ENCODE results near the gene SMAP2.

SMAP2 gene

DNA sequence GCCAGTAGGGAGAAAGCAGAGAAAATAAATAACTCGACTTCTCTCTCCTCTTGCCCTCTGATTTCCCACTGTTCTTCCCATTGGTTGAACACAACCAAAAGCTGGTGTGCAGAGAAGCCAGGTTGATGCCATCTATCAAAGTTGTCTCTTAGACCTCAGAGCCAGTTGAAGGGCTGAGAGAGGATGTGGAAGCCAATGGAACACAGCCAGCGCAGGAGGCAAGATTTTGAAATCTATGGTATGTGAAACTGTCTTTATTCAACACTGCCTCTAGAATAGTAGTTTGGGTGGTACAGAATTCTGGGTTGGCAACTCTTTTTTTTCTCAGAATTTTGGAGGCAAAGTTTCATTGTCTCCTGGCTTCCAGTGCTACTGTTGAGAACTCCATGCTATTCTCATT is 11.3 kb upstream of the SMAP2 start:
- DNase-seq (ENCODE audit: low read depth), result no peak
- TF ChIP-seq POLR2A (IDR thresholded peaks at IDR 0.05; ENCODE audit: extremely low read depth, insufficient read length), result no peak
- TF ChIP-seq, protein P1, sequence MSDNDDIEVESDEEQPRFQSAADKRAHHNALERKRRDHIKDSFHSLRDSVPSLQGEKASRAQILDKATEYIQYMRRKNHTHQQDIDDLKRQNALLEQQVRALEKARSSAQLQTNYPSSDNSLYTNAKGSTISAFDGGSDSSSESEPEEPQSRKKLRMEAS (IDR thresholded peaks at IDR 0.05; ENCODE audit: low read depth, low read length), result no peak
- no peak for TF ChIP-seq MYC (IDR thresholded peaks at IDR 0.05; ENCODE audit: low read depth, low read length)
- TF ChIP-seq, protein P2, sequence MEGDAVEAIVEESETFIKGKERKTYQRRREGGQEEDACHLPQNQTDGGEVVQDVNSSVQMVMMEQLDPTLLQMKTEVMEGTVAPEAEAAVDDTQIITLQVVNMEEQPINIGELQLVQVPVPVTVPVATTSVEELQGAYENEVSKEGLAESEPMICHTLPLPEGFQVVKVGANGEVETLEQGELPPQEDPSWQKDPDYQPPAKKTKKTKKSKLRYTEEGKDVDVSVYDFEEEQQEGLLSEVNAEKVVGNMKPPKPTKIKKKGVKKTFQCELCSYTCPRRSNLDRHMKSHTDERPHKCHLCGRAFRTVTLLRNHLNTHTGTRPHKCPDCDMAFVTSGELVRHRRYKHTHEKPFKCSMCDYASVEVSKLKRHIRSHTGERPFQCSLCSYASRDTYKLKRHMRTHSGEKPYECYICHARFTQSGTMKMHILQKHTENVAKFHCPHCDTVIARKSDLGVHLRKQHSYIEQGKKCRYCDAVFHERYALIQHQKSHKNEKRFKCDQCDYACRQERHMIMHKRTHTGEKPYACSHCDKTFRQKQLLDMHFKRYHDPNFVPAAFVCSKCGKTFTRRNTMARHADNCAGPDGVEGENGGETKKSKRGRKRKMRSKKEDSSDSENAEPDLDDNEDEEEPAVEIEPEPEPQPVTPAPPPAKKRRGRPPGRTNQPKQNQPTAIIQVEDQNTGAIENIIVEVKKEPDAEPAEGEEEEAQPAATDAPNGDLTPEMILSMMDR (IDR thresholded peaks at IDR 0.05; ENCODE audit: low read depth, low read length), result no peak
- no peak overlapping the region for H3K4me3 ChIP-seq (ENCODE audit: low read depth, low read length)

DNA sequence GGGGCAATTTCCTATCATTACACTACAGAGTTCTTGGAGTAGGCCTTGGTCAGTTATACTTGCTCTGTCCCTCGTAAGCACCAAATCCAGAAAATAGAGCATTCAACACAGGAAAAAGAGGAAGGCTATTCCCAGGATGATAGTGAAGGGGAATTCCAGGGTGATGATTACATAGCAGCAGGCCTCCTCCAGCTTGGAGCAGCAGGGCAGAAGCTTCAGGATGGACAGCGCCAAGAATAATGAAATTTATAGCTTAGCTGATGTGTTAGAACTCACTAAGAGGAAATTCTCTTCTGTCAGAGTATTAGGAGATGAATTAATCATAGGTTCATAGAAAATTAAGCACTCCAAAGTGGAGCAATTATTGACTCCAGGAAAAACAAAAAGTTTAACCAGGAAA is 10.8 kb upstream of the SMAP2 start:
- TF ChIP-seq, protein P1 (IDR thresholded peaks at IDR 0.05; ENCODE audit: low read depth, low read length), result no peak
- DNase-seq (ENCODE audit: low read depth), result no peak
- H3K4me3 ChIP-seq (ENCODE audit: low read depth, low read length), result no peak overlapping the region

DNA sequence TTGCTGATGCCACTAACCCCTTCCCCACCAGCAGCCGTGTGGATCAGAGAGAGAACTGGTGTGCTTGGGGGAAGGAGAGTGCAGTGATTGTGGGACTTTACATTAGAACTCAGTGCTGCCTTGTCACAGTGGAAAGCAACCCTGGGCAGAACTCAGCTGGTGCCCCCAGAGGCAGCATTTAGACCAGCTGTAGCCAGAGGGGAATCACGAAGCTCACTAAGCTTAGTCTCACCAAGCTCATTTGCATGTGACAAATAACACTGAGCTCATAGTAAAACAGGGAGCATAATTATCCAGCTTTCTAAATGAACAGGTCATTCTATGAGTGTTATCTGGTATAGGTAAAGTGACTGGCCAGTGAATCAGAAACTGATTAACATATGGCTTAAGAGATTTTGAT is 9.8 kb upstream of the SMAP2 start:
- H3K4me3 ChIP-seq (ENCODE audit: low read depth, low read length), result no peak overlapping the region
- DNase-seq (ENCODE audit: low read depth), result no peak
- no peak for TF ChIP-seq POLR2A (IDR thresholded peaks at IDR 0.05; ENCODE audit: extremely low read depth, insufficient read length)
- TF ChIP-seq, protein P2 (IDR thresholded peaks at IDR 0.05; ENCODE audit: low read depth, low read length), result no peak

DNA sequence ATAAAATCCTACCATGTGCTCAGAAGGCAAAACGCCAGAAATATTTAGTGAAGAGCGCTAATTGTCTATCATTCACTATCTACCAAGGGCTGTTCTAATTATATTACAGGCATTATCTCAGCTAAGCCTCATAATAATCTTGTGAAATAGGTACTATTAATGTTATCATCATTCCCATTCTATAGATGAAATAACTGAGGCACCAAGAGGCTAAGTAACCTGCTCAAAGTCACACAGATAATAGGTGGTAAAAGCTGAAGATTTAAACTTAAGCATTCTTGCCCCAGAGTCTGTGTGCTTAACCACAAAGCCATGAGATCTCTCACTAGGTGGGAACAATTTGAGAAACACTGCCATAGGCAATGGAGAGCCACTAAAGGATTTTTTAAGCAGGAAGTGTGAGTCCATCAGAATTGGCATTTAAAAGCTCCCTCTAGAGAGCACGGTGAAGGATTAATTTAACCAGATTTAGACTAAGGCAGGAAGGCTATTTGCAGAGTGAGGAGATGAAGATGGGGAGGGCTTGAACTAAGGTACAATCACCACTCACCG is 1.7 kb upstream of the SMAP2 start:
- no peak for DNase-seq (ENCODE audit: low read depth)
- TF ChIP-seq POLR2A (IDR thresholded peaks at IDR 0.05; ENCODE audit: extremely low read depth, insufficient read length), result no peak
- TF ChIP-seq, protein P1 (IDR thresholded peaks at IDR 0.05; ENCODE audit: low read depth, low read length), result no peak
- TF ChIP-seq, protein P2 (IDR thresholded peaks at IDR 0.05; ENCODE audit: low read depth, low read length), result no peak
- TF ChIP-seq MYC (IDR thresholded peaks at IDR 0.05; ENCODE audit: low read depth, low read length), result no peak

DNA sequence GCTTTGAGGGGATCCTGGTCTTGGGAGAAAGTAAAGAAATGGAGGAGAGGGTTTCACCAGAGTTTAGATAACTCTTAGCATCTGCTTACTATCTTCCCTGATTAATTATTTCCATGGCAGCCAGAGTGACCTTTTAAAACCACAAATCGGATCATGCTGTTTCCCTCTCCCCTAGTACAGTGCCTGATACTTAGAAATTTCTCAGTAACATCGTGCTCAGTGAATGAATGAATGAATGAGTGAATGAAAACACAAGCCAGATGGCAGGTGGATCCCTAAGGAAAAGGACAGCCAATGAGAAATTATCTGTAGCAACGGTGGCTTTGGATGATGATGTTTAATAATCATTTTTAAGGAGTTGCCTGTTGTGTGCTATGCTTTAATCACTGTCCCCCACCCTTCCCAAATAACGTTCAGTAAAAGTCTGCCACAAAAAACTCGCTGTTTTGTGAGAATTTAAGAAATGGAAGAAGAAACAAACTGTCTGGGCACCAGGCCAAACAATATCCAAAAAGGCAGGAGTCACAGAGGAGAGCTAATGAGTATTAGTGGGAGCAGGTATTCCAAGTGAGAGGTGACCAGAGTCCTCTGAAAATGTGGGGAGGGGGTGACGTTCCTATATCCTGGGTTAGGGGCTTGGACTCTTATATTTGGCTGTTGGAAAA is 737 bp upstream of the SMAP2 start:
- no peak overlapping the region for H3K4me3 ChIP-seq (ENCODE audit: low read depth, low read length)
- TF ChIP-seq POLR2A (IDR thresholded peaks at IDR 0.05; ENCODE audit: extremely low read depth, insufficient read length) (no peak), MYC (IDR thresholded peaks at IDR 0.05; ENCODE audit: low read depth, low read length) (no peak)
- TF ChIP-seq, protein P1 (IDR thresholded peaks at IDR 0.05; ENCODE audit: low read depth, low read length), result no peak
- TF ChIP-seq, protein P2 (IDR thresholded peaks at IDR 0.05; ENCODE audit: low read depth, low read length), result no peak
- no peak for DNase-seq (ENCODE audit: low read depth)

More for the DNA sequence above, 1.7 kb upstream of the SMAP2 start:
- no peak overlapping the region for H3K4me3 ChIP-seq (ENCODE audit: low read depth, low read length)

DNA sequence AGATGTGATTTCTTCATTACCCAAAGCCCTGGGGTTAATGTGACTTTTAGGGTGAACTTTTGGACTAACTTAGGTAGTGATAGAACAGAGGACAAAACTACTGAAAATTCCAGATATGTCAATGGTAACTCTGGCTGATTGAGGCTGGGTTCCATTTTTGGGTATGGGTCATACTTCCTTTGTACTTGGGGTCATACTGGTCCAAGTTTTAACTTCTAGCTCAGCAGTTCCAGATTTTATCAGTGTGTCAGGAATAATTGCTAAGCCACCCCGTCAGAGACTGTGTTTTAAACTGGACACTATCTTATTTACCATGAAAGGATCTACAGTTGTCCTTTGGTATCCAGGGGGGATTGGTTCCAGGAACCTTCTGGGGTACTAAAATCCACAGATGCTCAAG is 4.0 kb downstream of the SMAP2 start:
- no peak overlapping the region for H3K4me3 ChIP-seq (ENCODE audit: low read depth, low read length)
- no peak for TF ChIP-seq MYC (IDR thresholded peaks at IDR 0.05; ENCODE audit: low read depth, low read length)
- TF ChIP-seq, protein P2 (IDR thresholded peaks at IDR 0.05; ENCODE audit: low read depth, low read length), result no peak
- no peak for TF ChIP-seq POLR2A (IDR thresholded peaks at IDR 0.05; ENCODE audit: extremely low read depth, insufficient read length)
- TF ChIP-seq, protein P1 (IDR thresholded peaks at IDR 0.05; ENCODE audit: low read depth, low read length), result no peak
- no peak for DNase-seq (ENCODE audit: low read depth)
